DOHH2 (cell line): Measurements from ENCODE around the gene MYH7B.

Source experiments
- CTCF ChIP-seq: fragments of 200-600 bp; sonication (generic); IDR thresholded peaks from one replicate; pipeline ENCODE4 v1.5.1; 2014; ENCODE audit warnings: antibody characterized with exemption, mild to moderate bottlenecking, low read depth, low read length; ENCODE audit not compliant: poor library complexity, severe bottlenecking
- EZH2phosphoT487 ChIP-seq: fragments of 200-600 bp; sonication (generic); IDR thresholded peaks from 2 replicates; pipeline ENCODE4 v1.6.1; 2017; ENCODE audit warnings: borderline replicate concordance, mild to moderate bottlenecking, antibody characterized with exemption, low read length, moderate library complexity, mixed read lengths

- TF ChIP-seq EZH2phosphoT487 (no peak), CTCF (no peak)
Measured at GRCh38 chr20:34925341-34925740, 30.3 kb upstream of the MYH7B start.
